Coronary artery (tissue), 2 donors: ENCODE measurements around the gene MICU1.

Experiments
- DNase-seq: peaks from one replicate; pipeline ENCODE4 v3.0.0-alpha.2; 2017; ENCODE audit warnings: low spot score
- H3K27ac ChIP-seq, 2 donors: fragments of 200-600 bp; sonication (generic); one replicate each; pipeline ENCODE4 v1.5.1; 2016 to 2019
- H3K4me3 ChIP-seq: fragments of 200-600 bp; sonication (generic); 2 replicates; pipeline ENCODE4 v1.5.1; 2016; ENCODE audit warnings: mild to moderate bottlenecking, moderate library complexity
- TF ChIP-seq, protein P1 (sequence below): fragments of 200-600 bp; sonication (generic); IDR thresholded peaks from one replicate; pipeline ENCODE4 v1.5.1; 2019; ENCODE audit warnings: antibody characterized with exemption

MICU1 gene

DNA sequence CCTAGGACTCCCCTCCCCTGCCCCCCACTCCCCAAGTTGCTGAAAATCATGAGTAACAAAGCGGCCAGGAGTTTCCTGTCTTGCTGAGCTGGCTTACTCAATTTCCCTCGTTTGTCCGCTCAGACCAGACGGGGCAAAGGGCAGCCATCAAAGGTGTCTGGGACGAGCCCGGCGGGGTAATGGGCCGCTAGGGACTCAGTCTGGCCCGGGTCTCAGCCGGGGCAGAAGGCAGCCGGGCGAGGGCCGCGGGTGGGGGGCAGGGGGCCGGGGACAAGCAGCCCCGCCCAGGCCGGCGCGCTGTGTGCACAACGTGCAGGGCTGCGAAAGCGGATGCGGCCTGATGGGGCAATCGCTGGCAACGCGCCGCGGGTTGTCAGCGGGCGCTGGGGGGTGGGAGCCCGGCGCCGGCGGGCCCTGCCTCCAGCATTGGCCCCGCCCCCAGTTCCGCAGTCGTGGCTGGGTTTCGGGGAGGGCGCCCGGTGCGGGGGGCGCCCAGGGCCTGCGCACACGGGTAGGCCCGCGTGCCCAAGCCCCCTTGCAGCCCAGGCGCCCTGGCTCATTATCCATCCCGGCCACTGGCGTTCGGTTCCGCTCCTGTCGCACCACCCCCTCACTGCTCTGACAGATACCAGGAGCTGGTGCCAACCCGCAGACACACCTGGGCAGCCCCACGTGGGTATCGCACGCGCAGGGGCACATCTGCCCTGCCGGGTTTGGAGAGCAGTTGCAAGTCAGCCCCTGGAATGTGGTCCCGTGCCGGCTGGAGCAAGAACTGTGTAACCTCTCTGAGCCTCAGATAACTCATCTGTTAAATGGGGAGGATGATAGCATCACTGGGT is 306.2 kb downstream of the MICU1 start:
- Histone ChIP-seq H3K4me3 (peak overlapping the region; percentile 71), H3K27ac (peak overlapping the region; percentile 66 to 95)
- peak; percentile 93 for DNase-seq
- TF ChIP-seq, protein P1, sequence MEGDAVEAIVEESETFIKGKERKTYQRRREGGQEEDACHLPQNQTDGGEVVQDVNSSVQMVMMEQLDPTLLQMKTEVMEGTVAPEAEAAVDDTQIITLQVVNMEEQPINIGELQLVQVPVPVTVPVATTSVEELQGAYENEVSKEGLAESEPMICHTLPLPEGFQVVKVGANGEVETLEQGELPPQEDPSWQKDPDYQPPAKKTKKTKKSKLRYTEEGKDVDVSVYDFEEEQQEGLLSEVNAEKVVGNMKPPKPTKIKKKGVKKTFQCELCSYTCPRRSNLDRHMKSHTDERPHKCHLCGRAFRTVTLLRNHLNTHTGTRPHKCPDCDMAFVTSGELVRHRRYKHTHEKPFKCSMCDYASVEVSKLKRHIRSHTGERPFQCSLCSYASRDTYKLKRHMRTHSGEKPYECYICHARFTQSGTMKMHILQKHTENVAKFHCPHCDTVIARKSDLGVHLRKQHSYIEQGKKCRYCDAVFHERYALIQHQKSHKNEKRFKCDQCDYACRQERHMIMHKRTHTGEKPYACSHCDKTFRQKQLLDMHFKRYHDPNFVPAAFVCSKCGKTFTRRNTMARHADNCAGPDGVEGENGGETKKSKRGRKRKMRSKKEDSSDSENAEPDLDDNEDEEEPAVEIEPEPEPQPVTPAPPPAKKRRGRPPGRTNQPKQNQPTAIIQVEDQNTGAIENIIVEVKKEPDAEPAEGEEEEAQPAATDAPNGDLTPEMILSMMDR: no peak

DNA sequence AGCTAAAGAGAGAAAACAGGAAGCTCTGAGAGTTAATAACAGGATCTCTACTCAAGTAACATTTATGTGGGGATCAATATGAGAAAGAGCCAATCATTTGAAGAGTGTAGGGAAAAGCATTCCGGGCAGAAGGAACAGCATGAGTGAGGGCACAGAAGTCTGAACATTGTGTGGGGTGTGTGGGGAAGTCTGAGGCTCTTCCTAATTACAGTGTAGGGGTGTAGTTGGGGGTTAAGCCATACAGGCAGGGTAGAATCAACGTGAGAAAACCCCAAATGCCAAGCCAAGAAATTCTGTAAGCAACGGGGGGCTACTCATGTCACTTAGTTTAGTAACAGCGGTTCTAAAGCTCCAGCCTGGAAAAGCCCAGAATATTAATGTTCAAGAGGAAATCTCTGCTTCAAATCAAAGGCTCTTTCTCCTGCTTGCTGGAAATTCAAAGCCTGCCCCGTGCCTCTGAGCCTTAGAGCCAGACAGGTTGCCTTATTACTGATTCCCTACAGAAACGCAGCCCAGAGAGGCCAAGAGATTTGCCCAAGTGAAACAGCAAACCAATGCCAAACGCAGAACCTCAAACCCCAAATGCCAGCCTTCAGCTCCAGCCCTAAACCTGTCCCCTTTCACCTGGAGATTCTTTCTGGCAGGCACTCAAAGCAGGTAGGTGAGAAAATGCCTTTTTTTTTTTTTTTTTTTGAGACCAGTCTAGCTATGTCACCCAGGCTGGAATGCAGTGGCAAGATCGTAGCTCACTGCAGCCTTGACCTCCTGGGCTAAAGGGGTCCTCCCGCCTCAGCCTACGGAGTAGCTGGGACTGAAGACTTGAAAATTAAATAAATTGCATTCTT is 307.2 kb downstream of the MICU1 start:
- DNase-seq: no peak
- Histone ChIP-seq H3K4me3 (peak overlapping the region; percentile 71), H3K27ac (peak overlapping the region; percentile 66 to 95)
- TF ChIP-seq, protein P1: no peak
